Parathyroid adenoma (tissue), 2 donors: ENCODE measurements around the gene INSC.

Experiments
- H2AFZ ChIP-seq: fragments of 300-600 bp; sonication (generic); one replicate; pipeline ENCODE4 v1.7.0; 2017; ENCODE audit warnings: antibody characterized with exemption, mild to moderate bottlenecking
- H3K27ac ChIP-seq: fragments of 300-600 bp; sonication (generic); one replicate; pipeline ENCODE4 v1.7.0; 2017
- H3K27me3 ChIP-seq: fragments of 300-600 bp; sonication (generic); one replicate; pipeline ENCODE4 v1.7.0; 2017; ENCODE audit warnings: low read length; ENCODE audit not compliant: control insufficient read depth, insufficient read depth
- H3K36me3 ChIP-seq: fragments of 300-600 bp; sonication (generic); one replicate; pipeline ENCODE4 v1.7.0; 2017; ENCODE audit warnings: low read length; ENCODE audit not compliant: control insufficient read depth, insufficient read depth
- H3K4me1 ChIP-seq: fragments of 300-600 bp; sonication (generic); one replicate; pipeline ENCODE4 v1.7.0; 2017; ENCODE audit warnings: control low read depth
- H3K4me2 ChIP-seq: fragments of 300-600 bp; sonication (generic); one replicate; pipeline ENCODE4 v1.7.0; 2017; ENCODE audit warnings: low read length
- H3K4me3 ChIP-seq: fragments of 300-600 bp; sonication (generic); one replicate; pipeline ENCODE4 v1.7.0; 2017; ENCODE audit warnings: low read depth, low read length
- H3K79me2 ChIP-seq: fragments of 300-600 bp; sonication (generic); one replicate; pipeline ENCODE4 v1.7.0; 2017; ENCODE audit warnings: control low read depth
- H3K9ac ChIP-seq: fragments of 300-600 bp; sonication (generic); one replicate; pipeline ENCODE4 v1.7.0; 2017; ENCODE audit warnings: mild to moderate bottlenecking
- H3K9me3 ChIP-seq: fragments of 300-600 bp; sonication (generic); one replicate; pipeline ENCODE4 v1.7.0; 2017; ENCODE audit warnings: low read length; ENCODE audit not compliant: control insufficient read depth
- CTCF ChIP-seq: fragments of 300-600 bp; sonication (generic); IDR thresholded peaks from one replicate; pipeline ENCODE4 v1.7.0; 2017; ENCODE audit warnings: antibody characterized with exemption, mild to moderate bottlenecking
- donor health status: primary hyperparathyroidism.

INSC gene

GRCh38 chr11:15108592-15109130 is 6.1 kb upstream of the INSC start:
- no peak overlapping the region for H3K27ac ChIP-seq
- no peak overlapping the region for H2AFZ ChIP-seq
- no peaks in the 10 kb centered on the region for H3K27me3 ChIP-seq
- no peak overlapping the region for H3K4me2 ChIP-seq
- H3K9me3 ChIP-seq = no peaks in the 10 kb centered on the region
- H3K36me3 ChIP-seq = no peaks in the 10 kb centered on the region
- no peak overlapping the region for H3K4me3 ChIP-seq
- H3K9ac ChIP-seq = no peak overlapping the region
- H3K4me1 ChIP-seq = no peaks in the 10 kb centered on the region
- TF ChIP-seq CTCF = no peak
- no peaks in the 10 kb centered on the region for H3K79me2 ChIP-seq

GRCh38 chr11:15109602-15110001 is 5.1 kb upstream of the INSC start:
- no peaks in the 10 kb centered on the region for H3K4me1 ChIP-seq
- no peaks in the 10 kb centered on the region for H3K27me3 ChIP-seq
- no peaks in the 10 kb centered on the region for H3K79me2 ChIP-seq
- no peak overlapping the region for H3K4me3 ChIP-seq
- H3K27ac ChIP-seq = no peak overlapping the region
- no peaks in the 10 kb centered on the region for H3K9me3 ChIP-seq
- no peaks in the 10 kb centered on the region for H3K36me3 ChIP-seq
- no peak for TF ChIP-seq CTCF
- no peak overlapping the region for H3K4me2 ChIP-seq
- no peak overlapping the region for H2AFZ ChIP-seq
- no peak overlapping the region for H3K9ac ChIP-seq

GRCh38 chr11:15111215-15111614 is 3.5 kb upstream of the INSC start:
- Histone ChIP-seq H3K4me2 (no peak overlapping the region), H3K36me3 (no peaks in the 10 kb centered on the region), H3K9me3 (no peaks in the 10 kb centered on the region), H3K27ac (no peak overlapping the region), H3K4me1 (no peaks in the 10 kb centered on the region), H2AFZ (no peak overlapping the region), H3K9ac (no peak overlapping the region), H3K4me3 (no peak overlapping the region), H3K79me2 (no peaks in the 10 kb centered on the region), H3K27me3 (no peaks in the 10 kb centered on the region)
- TF ChIP-seq CTCF = no peak

- Histone ChIP-seq H3K36me3 (no peaks in the 10 kb centered on the region), H3K4me1 (no peaks in the 10 kb centered on the region), H3K4me2 (no peak overlapping the region), H3K9ac (no peak overlapping the region), H3K4me3 (no peak overlapping the region), H3K79me2 (no peaks in the 10 kb centered on the region), H3K27me3 (no peaks in the 10 kb centered on the region), H2AFZ (no peak overlapping the region), H3K9me3 (no peaks in the 10 kb centered on the region), H3K27ac (no peak overlapping the region)
- TF ChIP-seq CTCF = no peak
Observed at GRCh38 chr11:15112131-15112541, 2.6 kb upstream of the INSC start.

GRCh38 chr11:15113381-15113780 is 1.3 kb upstream of the INSC start:
- no peak overlapping the region for H3K9ac ChIP-seq
- no peaks in the 10 kb centered on the region for H3K9me3 ChIP-seq
- no peak for TF ChIP-seq CTCF
- no peak overlapping the region for H3K4me3 ChIP-seq
- no peak overlapping the region for H3K4me2 ChIP-seq
- H2AFZ ChIP-seq = no peak overlapping the region
- no peaks in the 10 kb centered on the region for H3K36me3 ChIP-seq
- no peaks in the 10 kb centered on the region for H3K4me1 ChIP-seq
- H3K27me3 ChIP-seq = no peaks in the 10 kb centered on the region
- no peak overlapping the region for H3K27ac ChIP-seq
- no peaks in the 10 kb centered on the region for H3K79me2 ChIP-seq
